ENCODE data around the gene CD27. TPM values are rescaled to one million over a fixed set of nuclear protein-coding genes. Genes with fewer than 3 reads are reported as not detected.

Gene CD27
- total RNA-seq, 4 donors from 2014 or later, result 0.50 to 0.96 (median 0.65) TPM; not detected in 1

DNA sequence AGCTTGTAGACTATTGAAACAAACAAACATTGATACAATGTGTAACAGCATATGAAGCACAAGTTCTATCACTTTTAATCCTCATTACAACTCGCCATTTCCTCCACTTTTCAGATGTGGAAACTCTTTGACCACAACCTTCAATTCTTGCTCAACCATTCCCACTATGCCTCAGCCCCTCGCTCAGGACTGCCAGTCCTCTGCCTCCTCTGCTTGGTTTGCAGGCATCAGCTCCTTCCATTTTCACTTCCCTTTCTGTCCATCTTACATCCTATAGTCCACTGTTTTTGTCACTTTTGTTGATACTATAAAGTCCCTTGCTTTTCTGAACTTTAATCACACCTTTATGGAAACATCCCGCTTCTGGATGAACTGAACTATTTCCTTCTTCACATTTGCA, 28.2 kb upstream of the CD27 start:
- DNase-seq (ENCODE audit: low spot score) (no peak), ATAC-seq (ENCODE audit: low FRiP score) (no peak)

DNA sequence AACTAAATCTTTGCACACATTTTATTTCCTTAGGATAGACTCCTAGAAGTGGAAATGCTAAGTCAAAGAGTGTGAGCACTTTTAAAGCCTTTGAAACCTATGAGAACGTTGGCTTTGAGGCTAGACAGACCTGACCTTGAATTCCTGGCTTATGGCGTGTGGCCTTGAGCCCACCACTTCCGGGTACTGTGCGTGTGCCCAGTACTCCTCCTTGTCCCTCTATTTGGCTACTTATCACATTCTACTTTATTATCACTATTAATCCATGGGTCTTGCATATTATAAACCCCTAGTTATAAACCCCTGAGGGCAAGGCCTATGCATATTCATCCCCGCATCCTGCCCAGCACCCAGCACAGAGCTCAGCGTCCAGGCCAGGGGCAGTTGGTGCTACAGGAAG, 26.0 kb upstream of the CD27 start:
- no peak for ATAC-seq (ENCODE audit: low FRiP score)
- TF ChIP-seq, protein P1, sequence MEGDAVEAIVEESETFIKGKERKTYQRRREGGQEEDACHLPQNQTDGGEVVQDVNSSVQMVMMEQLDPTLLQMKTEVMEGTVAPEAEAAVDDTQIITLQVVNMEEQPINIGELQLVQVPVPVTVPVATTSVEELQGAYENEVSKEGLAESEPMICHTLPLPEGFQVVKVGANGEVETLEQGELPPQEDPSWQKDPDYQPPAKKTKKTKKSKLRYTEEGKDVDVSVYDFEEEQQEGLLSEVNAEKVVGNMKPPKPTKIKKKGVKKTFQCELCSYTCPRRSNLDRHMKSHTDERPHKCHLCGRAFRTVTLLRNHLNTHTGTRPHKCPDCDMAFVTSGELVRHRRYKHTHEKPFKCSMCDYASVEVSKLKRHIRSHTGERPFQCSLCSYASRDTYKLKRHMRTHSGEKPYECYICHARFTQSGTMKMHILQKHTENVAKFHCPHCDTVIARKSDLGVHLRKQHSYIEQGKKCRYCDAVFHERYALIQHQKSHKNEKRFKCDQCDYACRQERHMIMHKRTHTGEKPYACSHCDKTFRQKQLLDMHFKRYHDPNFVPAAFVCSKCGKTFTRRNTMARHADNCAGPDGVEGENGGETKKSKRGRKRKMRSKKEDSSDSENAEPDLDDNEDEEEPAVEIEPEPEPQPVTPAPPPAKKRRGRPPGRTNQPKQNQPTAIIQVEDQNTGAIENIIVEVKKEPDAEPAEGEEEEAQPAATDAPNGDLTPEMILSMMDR (IDR thresholded peaks at IDR 0.05), result no peak
- DNase-seq (ENCODE audit: low spot score), result no peak

More for the DNA sequence above, 28.2 kb upstream of the CD27 start:
- TF ChIP-seq, protein P1 (IDR thresholded peaks at IDR 0.05), result no peak

DNA sequence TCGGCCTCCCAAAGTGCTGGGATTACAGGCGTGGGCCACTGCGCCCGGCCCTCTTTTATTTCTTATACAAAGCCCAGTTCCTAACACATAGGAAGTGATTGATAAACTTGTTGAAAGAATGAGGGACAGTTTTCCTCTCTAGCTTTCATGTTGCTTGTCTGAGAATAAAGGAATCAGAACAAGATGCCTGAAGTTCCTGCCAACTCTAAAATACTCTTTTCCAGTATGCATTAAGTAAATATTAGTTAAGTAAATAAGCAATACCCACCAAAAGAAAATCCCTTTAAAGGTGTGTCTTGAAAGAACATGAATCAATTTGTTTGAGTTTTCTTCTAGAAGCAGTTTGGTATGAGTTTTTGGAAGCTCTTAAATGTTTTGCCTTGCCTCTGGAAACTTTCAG, 24.4 kb upstream of the CD27 start:
- DNase-seq (ENCODE audit: low spot score) (no peak), ATAC-seq (ENCODE audit: low FRiP score) (no peak)
- TF ChIP-seq, protein P1 (IDR thresholded peaks at IDR 0.05), result no peak

DNA sequence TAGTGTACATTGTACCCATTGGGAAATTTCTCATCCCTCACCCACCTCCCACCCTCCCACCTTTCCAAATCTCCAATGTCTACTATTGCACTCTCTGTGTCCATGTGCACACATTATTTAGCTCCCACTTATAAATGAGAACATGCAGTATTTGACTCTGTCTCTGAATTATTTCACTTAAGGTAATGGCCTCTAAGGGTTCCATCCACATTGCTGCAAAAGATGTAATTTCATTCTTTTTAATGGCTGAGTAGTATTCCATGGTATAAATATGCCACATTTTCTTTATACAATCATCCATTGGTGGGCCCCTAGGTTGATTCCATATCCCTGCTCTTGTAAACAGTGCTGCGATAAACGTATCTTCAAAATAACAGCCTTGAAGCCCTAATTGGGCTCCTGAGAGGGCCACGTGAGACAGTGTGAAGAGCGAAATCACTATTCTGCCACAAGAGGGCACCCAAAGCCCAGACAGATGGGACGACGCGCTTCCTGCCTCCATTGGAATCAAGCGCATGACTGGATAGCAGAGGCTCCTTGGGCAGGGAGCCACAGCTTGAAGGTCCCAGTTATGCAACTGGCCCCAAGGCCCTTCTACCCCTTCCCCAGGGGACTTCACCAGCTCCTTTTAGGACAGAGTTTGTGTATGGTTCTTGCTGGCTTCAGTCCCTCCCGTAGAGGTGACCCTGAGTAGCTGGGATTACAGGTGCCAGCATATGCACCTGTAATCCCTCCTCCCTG, 21.3 kb upstream of the CD27 start:
- TF ChIP-seq, protein P1 (IDR thresholded peaks at IDR 0.05), result peak in 2 of 3 donors; percentile 16 to 77
- DNase-seq (ENCODE audit: low spot score) (no peak), ATAC-seq (ENCODE audit: low FRiP score) (peak; percentile 97)

DNA sequence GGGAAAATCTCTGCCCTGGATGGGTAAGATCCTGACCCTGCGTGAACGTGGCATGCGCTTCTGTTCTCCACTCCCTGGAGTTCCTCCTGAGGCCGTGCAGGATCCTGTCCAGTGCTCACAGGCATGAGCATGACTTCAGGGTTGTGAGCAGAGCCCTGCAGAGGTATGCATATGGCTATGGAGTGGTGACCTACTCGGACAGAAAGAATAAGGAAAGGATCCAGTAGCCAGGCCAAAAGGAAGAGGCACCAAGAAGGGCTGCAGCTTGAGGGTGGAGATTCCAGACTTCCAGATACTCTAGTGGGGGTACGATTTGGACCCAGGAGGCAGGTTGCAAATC, 20.8 kb upstream of the CD27 start:
- DNase-seq (ENCODE audit: low spot score), result no peak

DNA sequence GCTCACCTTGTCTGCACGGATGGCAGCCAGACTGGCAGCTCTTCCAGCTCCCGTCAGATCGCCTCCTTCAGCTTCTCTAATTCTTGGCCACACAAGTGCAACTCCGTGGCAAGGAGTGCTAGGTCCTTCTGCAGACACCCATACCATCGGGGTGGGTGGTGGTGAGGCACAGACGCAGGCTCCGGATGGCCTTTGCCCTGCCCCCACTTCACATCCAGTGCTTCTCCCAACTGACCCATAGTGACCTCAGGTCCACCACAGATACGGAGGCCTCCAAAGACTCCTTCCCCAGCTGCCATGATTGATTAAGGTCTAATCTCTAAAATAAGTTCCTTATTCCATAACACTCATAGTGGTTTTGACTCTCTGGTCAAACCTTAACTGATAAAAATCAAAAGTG, 19.9 kb upstream of the CD27 start:
- DNase-seq (ENCODE audit: low spot score) (no peak), ATAC-seq (ENCODE audit: low FRiP score) (no peak)
- TF ChIP-seq, protein P1 (IDR thresholded peaks at IDR 0.05), result no peak

More for the DNA sequence above, 20.8 kb upstream of the CD27 start:
- TF ChIP-seq, protein P1 (IDR thresholded peaks at IDR 0.05), result no peak
- no peak for ATAC-seq (ENCODE audit: low FRiP score)
